Stimulated activated CD4-positive, alpha-beta T cell treated with anti-CD3 and anti-CD28 coated beads, Interleukin-1b, Interleukin-23, amount 100 ng/mL, for 24 hours (primary cell): ENCODE data around the gene PPP1R27.

Source experiments
- DNase-seq, 4 experiments: peaks; one replicate each; pipeline ENCODE4 v3.0.0-alpha.2; 2020; ENCODE audit warnings: low read depth in 4 of 4, low spot score in 1 of 4

Gene PPP1R27

GRCh38 chr17:81805707-81806460 is 29.0 kb downstream of the PPP1R27 start:
- no peak for DNase-seq

GRCh38 chr17:81804559-81805399 is 30.1 kb downstream of the PPP1R27 start:
- DNase-seq: no peak

GRCh38 chr17:81803728-81804558 is 30.9 kb downstream of the PPP1R27 start, which contains the start of gene GCGR:
GCGR (plus strand) TSS chr17:81804150; CDS start chr17:81809019, 4,869 bp downstream.
- DNase-seq: no peak

GRCh38 chr17:81802856-81803643 is 31.8 kb downstream of the PPP1R27 start:
- DNase-seq: no peak

- DNase-seq: no peak
Measured at GRCh38 chr17:81802048-81802758, 32.6 kb downstream of the PPP1R27 start.

- DNase-seq: no peak
Measured at GRCh38 chr17:81801327-81801726, 33.5 kb downstream of the PPP1R27 start.

- DNase-seq: no peak
Measured at GRCh38 chr17:81794509-81794908, 40.3 kb downstream of the PPP1R27 start.

- DNase-seq: no peak
Measured at GRCh38 chr17:81794074-81794476, 40.8 kb downstream of the PPP1R27 start.

- no peak for DNase-seq
Measured at GRCh38 chr17:81792675-81793615, 41.9 kb downstream of the PPP1R27 start.
